ENCODE results near the gene PCK1. TPM values are rescaled to one million over a fixed set of nuclear protein-coding genes. Genes with fewer than 3 reads are reported as not detected.

The PCK1 gene
- total and polyA plus RNA-seq, 2 donors (not counting 3 experiments of a cell fraction or from before 2014, with no cell fraction given) = not detected

GRCh38 chr20:57613481-57613921, 52.6 kb downstream of the PCK1 start:
- no peaks in the 10 kb centered on the region for H3K9me3 ChIP-seq (replicated peaks; ENCODE audit: control insufficient read depth, insufficient read depth, low read length)
- DNase-seq (ENCODE audit: low read depth, low spot score) (no peak), FAIRE-seq (no peak)
- no peaks in the 10 kb centered on the region for H3K9me1 ChIP-seq (replicated peaks; ENCODE audit: control insufficient read depth, extremely low read depth, insufficient read depth, low read length)
- ChIA-PET POLR2A (no interaction called here), CTCF (interaction anchor here (0.8 to 1.0 kb wide), 2 partner anchors 9 to 567 kb away, joined by 3 read pairs; no protein-coding TSS in a partner anchor)
- H3K27me3 ChIP-seq (ENCODE audit: control insufficient read depth in 2 of 2, insufficient read depth in 2 of 2, low read length in 2 of 2) = no peaks in the 10 kb centered on the region
- dilution Hi-C loops (cut with MboI; ENCODE audit: extremely low pct_ligation_motif_present, low sequenced_read_pairs) (no loop called here), intact Hi-C loops (cut with micrococcal nuclease) (no loop called here)
- no peaks in the 10 kb centered on the region for H3K36me3 ChIP-seq (ENCODE audit: control insufficient read depth in 2 of 2, extremely low read depth in 1 of 2, insufficient read depth in 2 of 2, low read length in 2 of 2)
- no peak overlapping the region for H3K27ac ChIP-seq (ENCODE audit: insufficient read depth, low read depth, low read length)
- no peaks in the 10 kb centered on the region for H3K79me2 ChIP-seq (ENCODE audit: control insufficient read depth, insufficient read depth, low read length)
- H2AFZ ChIP-seq (ENCODE audit: low read depth, low read length) = no peak overlapping the region
- H3K4me3 ChIP-seq (replicated peaks in 1 of 3; ENCODE audit: insufficient read depth in 1 of 3, low read depth in 1 of 3, low read length in 3 of 3) = no peak overlapping the region
- H3K4me1 ChIP-seq (ENCODE audit: control insufficient read depth, extremely low read depth, insufficient read depth, low read length) = no peaks in the 10 kb centered on the region
- H3K9ac ChIP-seq (replicated peaks; ENCODE audit: extremely low read depth, insufficient read depth, low read length) = no peak overlapping the region
- BruUV-seq (replicated peaks) = no TSS peak
- H4K20me1 ChIP-seq (replicated peaks; ENCODE audit: control insufficient read depth, extremely low read depth, insufficient read depth, low read length) = no peaks in the 10 kb centered on the region
- no peak overlapping the region for H3K4me2 ChIP-seq (ENCODE audit: insufficient read depth, low read length)
- no peak for TF ChIP-seq CTCF (IDR thresholded peaks at IDR 0.05; ENCODE audit: extremely low read depth in 1 of 2, insufficient read depth in 1 of 2, low read depth in 1 of 2, low read length in 2 of 2)
- no peak for TF ChIP-seq POLR2AphosphoS5 (IDR thresholded peaks at IDR 0.05; ENCODE audit: insufficient read depth, low read depth, low read length)
- no peak for TF ChIP-seq POLR2A (IDR thresholded peaks at IDR 0.05; ENCODE audit: low read depth, low read length)
- TF ChIP-seq MYC (IDR thresholded peaks at IDR 0.05; ENCODE audit: low read depth, low read length) = no peak
- no peak for TF ChIP-seq FOS (IDR thresholded peaks at IDR 0.05; ENCODE audit: borderline replicate concordance, insufficient read depth, low read length)
- TF ChIP-seq MAX (IDR thresholded peaks at IDR 0.05; ENCODE audit: insufficient read depth, insufficient read length) = no peak
- TF ChIP-seq EZH2 (IDR thresholded peaks at IDR 0.05; ENCODE audit: borderline replicate concordance, low read depth, low read length, severe bottlenecking) = no peak
- TF ChIP-seq GATA2 (IDR thresholded peaks at IDR 0.05; ENCODE audit: insufficient read depth, insufficient read length, low read depth, low read length) = no peak
- no peak for TF ChIP-seq JUN (IDR thresholded peaks at IDR 0.05; ENCODE audit: borderline replicate concordance, insufficient read depth, insufficient read length, low read depth)

Data from endothelial cell of umbilical vein (primary cell).